ENCODE data around the gene RAB8B.

RAB8B gene

GRCh38 chr15:63151665-63152064 is 37.7 kb upstream of the RAB8B start:
- Histone ChIP-seq H3K4me2 (ENCODE audit: insufficient read depth, low read length, poor library complexity, severe bottlenecking) (no peak overlapping the region), H3K18ac (ENCODE audit: low read length) (no peak overlapping the region), H2AFZ (ENCODE audit: low read length) (no peak overlapping the region), H3K36me3 (replicated peaks in 1 of 2; ENCODE audit: control insufficient read depth in 2 of 2, insufficient read depth in 2 of 2, low read length in 2 of 2) (peaks cover 12 to 86% of the 10 kb centered on the region in 2 donors), H2AK5ac (ENCODE audit: low read depth, low read length) (no peak overlapping the region), H2BK5ac (ENCODE audit: low read length) (no peak overlapping the region), H3K27me3 (ENCODE audit: control insufficient read depth in 3 of 3, insufficient read depth in 3 of 3, low read depth in 1 of 3, low read length in 3 of 3) (no peaks in the 10 kb centered on the region), H3K27ac (replicated peaks; ENCODE audit: low read length) (no peak overlapping the region), H3K4me1 (ENCODE audit: control insufficient read depth in 2 of 2, insufficient read depth in 1 of 2, low read depth in 1 of 2, low read length in 2 of 2) (peaks cover 0 to 3% of the 10 kb centered on the region in 2 donors), H3K9me3 (replicated peaks in 1 of 2; ENCODE audit: control insufficient read depth in 2 of 2, insufficient read depth in 1 of 2, low read depth in 1 of 2, low read length in 2 of 2) (peaks cover 0 to 17% of the 10 kb centered on the region in 2 donors), H3K14ac (ENCODE audit: low read length) (no peak overlapping the region), H4K8ac (ENCODE audit: low read depth, low read length) (no peak overlapping the region), H3K79me1 (ENCODE audit: low read depth, low read length) (peaks cover 2% of the 10 kb centered on the region), H4K91ac (ENCODE audit: low read depth, low read length, poor library complexity) (no peak overlapping the region), H3K23ac (ENCODE audit: low read depth, low read length, poor library complexity) (no peak overlapping the region), H2BK12ac (ENCODE audit: low read length) (no peak overlapping the region), H3K9ac (ENCODE audit: low read depth, low read length, poor library complexity) (no peak overlapping the region), H3K4me3 (ENCODE audit: low read length in 2 of 2) (no peak overlapping the region), H2BK15ac (ENCODE audit: low read length) (no peak overlapping the region), H3K4ac (ENCODE audit: low read length) (no peak overlapping the region), H2BK120ac (ENCODE audit: low read depth, low read length) (no peak overlapping the region)
- DNase-seq (ENCODE audit: low spot score) = no peak
- WGBS, 2 donors (ENCODE audit: extremely low coverage in 2 of 2, insufficient read length in 2 of 2, insufficient replicate concordance in 1 of 2) = no CpG with 5 or more reads among the region's 1 CpG

GRCh38 chr15:63155486-63155885 is 33.9 kb upstream of the RAB8B start:
- Histone ChIP-seq H4K8ac (ENCODE audit: low read depth, low read length) (no peak overlapping the region), H3K9me3 (replicated peaks in 1 of 2; ENCODE audit: control insufficient read depth in 2 of 2, insufficient read depth in 1 of 2, low read depth in 1 of 2, low read length in 2 of 2) (peaks cover 2 to 3% of the 10 kb centered on the region in 2 donors), H3K9ac (ENCODE audit: low read depth, low read length, poor library complexity) (no peak overlapping the region), H3K23ac (ENCODE audit: low read depth, low read length, poor library complexity) (no peak overlapping the region), H3K4me2 (ENCODE audit: insufficient read depth, low read length, poor library complexity, severe bottlenecking) (peak overlapping the region; percentile 33), H2BK15ac (ENCODE audit: low read length) (no peak overlapping the region), H3K4me1 (ENCODE audit: control insufficient read depth in 2 of 2, insufficient read depth in 1 of 2, low read depth in 1 of 2, low read length in 2 of 2) (peaks cover 2 to 3% of the 10 kb centered on the region in 2 donors), H3K4ac (ENCODE audit: low read length) (no peak overlapping the region), H3K27me3 (ENCODE audit: control insufficient read depth in 3 of 3, insufficient read depth in 3 of 3, low read depth in 1 of 3, low read length in 3 of 3) (no peaks in the 10 kb centered on the region), H2BK5ac (ENCODE audit: low read length) (no peak overlapping the region), H3K79me1 (ENCODE audit: low read depth, low read length) (peaks cover 2% of the 10 kb centered on the region), H3K4me3 (ENCODE audit: low read length in 2 of 2) (peak overlapping the region in 1 of 2 donors; percentile 64), H3K18ac (ENCODE audit: low read length) (no peak overlapping the region), H4K91ac (ENCODE audit: low read depth, low read length, poor library complexity) (no peak overlapping the region), H3K36me3 (replicated peaks in 1 of 2; ENCODE audit: control insufficient read depth in 2 of 2, insufficient read depth in 2 of 2, low read length in 2 of 2) (peaks cover 14 to 52% of the 10 kb centered on the region in 2 donors), H2AK5ac (ENCODE audit: low read depth, low read length) (no peak overlapping the region), H2BK120ac (ENCODE audit: low read depth, low read length) (no peak overlapping the region), H2AFZ (ENCODE audit: low read length) (no peak overlapping the region), H3K14ac (ENCODE audit: low read length) (no peak overlapping the region), H3K27ac (replicated peaks; ENCODE audit: low read length) (no peak overlapping the region), H2BK12ac (ENCODE audit: low read length) (no peak overlapping the region)
- 100% methylated on average over 1 of the region's 3 CpGs; no CpG with 5 or more reads in 1 of the 2 donors for WGBS, 2 donors (ENCODE audit: extremely low coverage in 2 of 2, insufficient read length in 2 of 2, insufficient replicate concordance in 1 of 2)
- DNase-seq (ENCODE audit: low spot score) = no peak

GRCh38 chr15:63156086-63156710 is 33.2 kb upstream of the RAB8B start:
- Histone ChIP-seq H3K27me3 (ENCODE audit: control insufficient read depth in 3 of 3, insufficient read depth in 3 of 3, low read depth in 1 of 3, low read length in 3 of 3) (no peaks in the 10 kb centered on the region), H2BK15ac (ENCODE audit: low read length) (no peak overlapping the region), H2AFZ (ENCODE audit: low read length) (peak overlapping the region; percentile 96), H3K27ac (replicated peaks; ENCODE audit: low read length) (no peak overlapping the region), H3K36me3 (replicated peaks in 1 of 2; ENCODE audit: control insufficient read depth in 2 of 2, insufficient read depth in 2 of 2, low read length in 2 of 2) (peaks cover 14 to 46% of the 10 kb centered on the region in 2 donors), H2BK12ac (ENCODE audit: low read length) (no peak overlapping the region), H3K4ac (ENCODE audit: low read length) (no peak overlapping the region), H3K14ac (ENCODE audit: low read length) (no peak overlapping the region), H2BK120ac (ENCODE audit: low read depth, low read length) (no peak overlapping the region), H3K79me1 (ENCODE audit: low read depth, low read length) (peaks cover 2% of the 10 kb centered on the region), H3K9ac (ENCODE audit: low read depth, low read length, poor library complexity) (no peak overlapping the region), H3K4me3 (ENCODE audit: low read length in 2 of 2) (peak overlapping the region; percentile 64 to 88), H3K4me2 (ENCODE audit: insufficient read depth, low read length, poor library complexity, severe bottlenecking) (peak overlapping the region; percentile 61), H2BK5ac (ENCODE audit: low read length) (no peak overlapping the region), H3K23ac (ENCODE audit: low read depth, low read length, poor library complexity) (no peak overlapping the region), H4K91ac (ENCODE audit: low read depth, low read length, poor library complexity) (no peak overlapping the region), H2AK5ac (ENCODE audit: low read depth, low read length) (no peak overlapping the region), H3K18ac (ENCODE audit: low read length) (no peak overlapping the region), H3K9me3 (replicated peaks in 1 of 2; ENCODE audit: control insufficient read depth in 2 of 2, insufficient read depth in 1 of 2, low read depth in 1 of 2, low read length in 2 of 2) (peaks cover 2 to 3% of the 10 kb centered on the region in 2 donors), H4K8ac (ENCODE audit: low read depth, low read length) (no peak overlapping the region), H3K4me1 (ENCODE audit: control insufficient read depth in 2 of 2, insufficient read depth in 1 of 2, low read depth in 1 of 2, low read length in 2 of 2) (peaks cover 2 to 3% of the 10 kb centered on the region in 2 donors)
- no CpG with 5 or more reads among the region's 10 CpGs for WGBS, 2 donors (ENCODE audit: extremely low coverage in 2 of 2, insufficient read length in 2 of 2, insufficient replicate concordance in 1 of 2)
- DNase-seq (ENCODE audit: low spot score) = no peak

- peak overlapping the region; percentile 87 for H3K9ac ChIP-seq (ENCODE audit: low read depth, low read length, poor library complexity)
- peak overlapping the region; percentile 97 for H2BK5ac ChIP-seq (ENCODE audit: low read length)
- H3K23ac ChIP-seq (ENCODE audit: low read depth, low read length, poor library complexity) = no peak overlapping the region
- peak overlapping the region; percentile 97 for H3K18ac ChIP-seq (ENCODE audit: low read length)
- peak overlapping the region; percentile 95 for H3K27ac ChIP-seq (replicated peaks; ENCODE audit: low read length)
- peaks cover 0 to 2% of the 10 kb centered on the region in 2 donors for H3K9me3 ChIP-seq (replicated peaks in 1 of 2; ENCODE audit: control insufficient read depth in 2 of 2, insufficient read depth in 1 of 2, low read depth in 1 of 2, low read length in 2 of 2)
- H3K36me3 ChIP-seq (replicated peaks in 1 of 2; ENCODE audit: control insufficient read depth in 2 of 2, insufficient read depth in 2 of 2, low read length in 2 of 2) = peaks cover 12 to 41% of the 10 kb centered on the region in 2 donors
- WGBS, 2 donors (ENCODE audit: extremely low coverage in 2 of 2, insufficient read length in 2 of 2, insufficient replicate concordance in 1 of 2) = no CpG with 5 or more reads among the region's 16 CpGs
- no peak overlapping the region for H2BK12ac ChIP-seq (ENCODE audit: low read length)
- H3K4me2 ChIP-seq (ENCODE audit: insufficient read depth, low read length, poor library complexity, severe bottlenecking) = peak overlapping the region; percentile 61
- no peak overlapping the region for H3K4ac ChIP-seq (ENCODE audit: low read length)
- no peak overlapping the region for H4K91ac ChIP-seq (ENCODE audit: low read depth, low read length, poor library complexity)
- H3K27me3 ChIP-seq (ENCODE audit: control insufficient read depth in 3 of 3, insufficient read depth in 3 of 3, low read depth in 1 of 3, low read length in 3 of 3) = no peaks in the 10 kb centered on the region
- H4K8ac ChIP-seq (ENCODE audit: low read depth, low read length) = no peak overlapping the region
- H2BK15ac ChIP-seq (ENCODE audit: low read length) = no peak overlapping the region
- H2BK120ac ChIP-seq (ENCODE audit: low read depth, low read length) = no peak overlapping the region
- H3K4me1 ChIP-seq (ENCODE audit: control insufficient read depth in 2 of 2, insufficient read depth in 1 of 2, low read depth in 1 of 2, low read length in 2 of 2) = peaks cover 2 to 3% of the 10 kb centered on the region in 2 donors
- no peak overlapping the region for H3K14ac ChIP-seq (ENCODE audit: low read length)
- no peak overlapping the region for H2AK5ac ChIP-seq (ENCODE audit: low read depth, low read length)
- peak overlapping the region; percentile 96 for H2AFZ ChIP-seq (ENCODE audit: low read length)
- DNase-seq (ENCODE audit: low spot score) = peak; percentile 18
- H3K4me3 ChIP-seq (ENCODE audit: low read length in 2 of 2) = peak overlapping the region; percentile 64 to 88
- H3K79me1 ChIP-seq (ENCODE audit: low read depth, low read length) = peaks cover 2% of the 10 kb centered on the region
Measured at GRCh38 chr15:63156755-63157117, 32.7 kb upstream of the RAB8B start.

Measured in neuronal stem cell (in vitro differentiated cells).